Loucy (cell line): Measurements from ENCODE around the gene NUP107.

Experiments
- CTCF ChIP-seq: fragments of 200-600 bp; sonication (generic); conservative IDR thresholded peaks from 2 replicates; pipeline ENCODE4 v1.5.1; 2014; ENCODE audit warnings: mild to moderate bottlenecking, antibody characterized with exemption, low read length
- EZH2phosphoT487 ChIP-seq: fragments of 200-600 bp; IDR thresholded peaks from 2 replicates; pipeline ENCODE4 v1.6.1; 2018; ENCODE audit warnings: antibody characterized with exemption, mild to moderate bottlenecking, moderate library complexity, borderline replicate concordance

DNA sequence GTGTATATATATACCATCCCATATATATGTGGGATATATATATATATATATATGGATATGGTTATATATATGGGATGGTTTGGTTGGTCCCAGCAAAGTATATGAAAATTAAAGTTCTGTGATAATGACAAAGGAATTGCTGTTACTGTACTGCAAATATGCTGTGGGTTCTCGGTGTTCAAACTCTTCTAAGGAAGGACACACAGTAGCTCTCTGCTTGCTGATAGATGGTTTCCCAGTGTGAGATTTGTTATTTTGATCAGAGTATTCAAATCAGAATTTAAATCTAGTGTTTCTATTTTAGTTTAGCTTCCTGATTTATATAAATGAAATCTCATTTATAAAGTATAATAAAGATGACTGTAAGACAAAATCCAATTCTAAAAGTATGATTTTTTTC lies 78.9 kb downstream of the NUP107 start:
- TF ChIP-seq CTCF = no peak
- no peak for TF ChIP-seq EZH2phosphoT487
